Liver (tissue), 9 donors: Measurements from ENCODE around the gene NHS. TPM values are rescaled to one million over a fixed set of nuclear protein-coding genes. Genes with fewer than 3 reads are reported as not detected.

Experiments used
- DNase-seq: peaks from one replicate; pipeline ENCODE4 v3.0.0-alpha.2; 2017; ENCODE audit warnings: low spot score
- H3K27ac ChIP-seq, 2 donors: one replicate each; pipeline ENCODE4 v1.7.0; 2013; ENCODE audit warnings: inconsistent platforms in 2 of 2, low read length in 2 of 2, control low read depth in 1 of 2, low read depth in 1 of 2, mild to moderate bottlenecking in 1 of 2
- H3K27me3 ChIP-seq, 4 donors: one replicate each; pipeline versions ENCODE4 v1.6.1 to v1.7.0; 2013; ENCODE audit warnings: low read length in 3 of 4, inconsistent platforms in 1 of 4, mild to moderate bottlenecking in 1 of 4, moderate library complexity in 1 of 4; ENCODE audit not compliant: control insufficient read depth in 4 of 4, insufficient read depth in 4 of 4
- H3K36me3 ChIP-seq, 4 donors: one replicate each; pipeline versions ENCODE4 v1.6.1 to v1.7.0; 2013; ENCODE audit warnings: low read length in 3 of 4, mild to moderate bottlenecking in 3 of 4, low read depth in 1 of 4, moderate library complexity in 1 of 4; ENCODE audit not compliant: control insufficient read depth in 4 of 4, insufficient read depth in 3 of 4
- H3K4me1 ChIP-seq, 4 donors: one replicate each; pipeline versions ENCODE4 v1.6.1 to v1.7.0; 2013; ENCODE audit warnings: low read length in 3 of 4, mild to moderate bottlenecking in 3 of 4, moderate library complexity in 1 of 4; ENCODE audit not compliant: control insufficient read depth in 4 of 4, insufficient read depth in 4 of 4
- H3K4me3 ChIP-seq, 3 donors: one replicate each; pipeline versions ENCODE4 v1.6.1 to v1.7.0; 2013; ENCODE audit warnings: low read length in 3 of 3, control low read depth in 1 of 3, low read depth in 1 of 3, mild to moderate bottlenecking in 1 of 3
- H3K9ac ChIP-seq, 2 donors: one replicate each; pipeline ENCODE4 v1.7.0; 2013; ENCODE audit warnings: low read length in 2 of 2, mild to moderate bottlenecking in 2 of 2, moderate library complexity in 2 of 2, control low read depth in 1 of 2, low read depth in 1 of 2
- H3K9me3 ChIP-seq, 4 donors: one replicate each; pipeline versions ENCODE4 v1.6.1 to v1.7.0; 2013; ENCODE audit warnings: low read length in 3 of 4; ENCODE audit not compliant: control insufficient read depth in 4 of 4
- EGR1 ChIP-seq, 2 donors: IDR thresholded peaks; 2 replicates each; pipeline ENCODE4 v1.6.1; 2016 to 2018; ENCODE audit warnings: antibody characterized with exemption in 2 of 2, low read depth in 2 of 2
- FOXA1 ChIP-seq: IDR thresholded peaks from 2 replicates; pipeline ENCODE4 v1.6.1; 2016; ENCODE audit warnings: antibody characterized with exemption
- FOXA2 ChIP-seq: IDR thresholded peaks from 2 replicates; pipeline ENCODE4 v1.6.1; 2016; ENCODE audit warnings: antibody characterized with exemption
- GABPA ChIP-seq, 2 donors: IDR thresholded peaks in 1 of 2; conservative IDR thresholded peaks in 1 of 2; 2 replicates each; pipeline ENCODE4 v1.6.1; 2016; ENCODE audit warnings: antibody characterized with exemption in 2 of 2, mild to moderate bottlenecking in 1 of 2, moderate library complexity in 1 of 2
- HNF4A ChIP-seq, 2 donors: conservative IDR thresholded peaks; 2 replicates each; pipeline ENCODE4 v1.6.1; 2016; ENCODE audit warnings: antibody characterized with exemption in 2 of 2, mild to moderate bottlenecking in 2 of 2
- HNF4G ChIP-seq: IDR thresholded peaks from 2 replicates; pipeline ENCODE4 v1.6.1; 2016; ENCODE audit warnings: antibody characterized with exemption
- JUND ChIP-seq, 2 donors: IDR thresholded peaks; 2 replicates each; pipeline ENCODE4 v1.6.1; 2016; ENCODE audit warnings: antibody characterized with exemption in 2 of 2
- MAX ChIP-seq: IDR thresholded peaks from 2 replicates; pipeline ENCODE4 v1.6.1; 2016; ENCODE audit warnings: antibody characterized with exemption
- NR2F2 ChIP-seq: IDR thresholded peaks from 2 replicates; pipeline ENCODE4 v1.6.1; 2016; ENCODE audit warnings: antibody characterized with exemption
- REST ChIP-seq: IDR thresholded peaks from 2 replicates; pipeline ENCODE4 v1.6.1; 2016; ENCODE audit warnings: antibody characterized with exemption, mild to moderate bottlenecking
- RXRA ChIP-seq, 2 donors: IDR thresholded peaks; 2 replicates each; pipeline ENCODE4 v1.6.1; 2017 to 2018; ENCODE audit warnings: antibody characterized with exemption in 2 of 2, mild to moderate bottlenecking in 1 of 2
- SP1 ChIP-seq: IDR thresholded peaks from 2 replicates; pipeline ENCODE4 v1.6.1; 2018; ENCODE audit warnings: antibody characterized with exemption, mild to moderate bottlenecking
- TAF1 ChIP-seq: conservative IDR thresholded peaks from 2 replicates; pipeline ENCODE4 v1.6.1; 2016; ENCODE audit warnings: antibody characterized with exemption, mild to moderate bottlenecking
- YY1 ChIP-seq: IDR thresholded peaks from 2 replicates; pipeline ENCODE4 v1.6.1; 2016; ENCODE audit warnings: antibody characterized with exemption, mild to moderate bottlenecking
- ZBTB33 ChIP-seq: IDR thresholded peaks from 2 replicates; pipeline ENCODE4 v1.6.1; 2016; ENCODE audit warnings: antibody characterized with exemption
- WGBS: extraction: QIAGEN DNeasy Blood & Tissue Kit; methylation state at CpG from one replicate; pipeline ENCODE4 v1.1.7; 2013; 5-methylcytosine and 5-hydroxymethylcytosine counted together
- polyA plus RNA-seq, 2 donors: library from polyadenylated mRNA; stranded (reverse) in 1 of 2; unstranded in 1 of 2; fragments of 200-250 nt in 1 of 2; fragments of >200 nt in 1 of 2; fragmentation: Nextera tagmentation in 1 of 2; extraction: Ambion mirVana in 1 of 2; gene quantifications; one replicate each; pipeline versions ENCODE4 v1.2.1 to v1.2.3, GENCODE V29; 2013 to 2015
- total RNA-seq, 2 donors: library from RNA; depleted of rRNA; stranded (reverse); fragments of >200 nt; gene quantifications; one replicate each; pipeline ENCODE4 v1.2.3, GENCODE V29; 2014
- TF ChIP-seq, protein P1 (sequence below): IDR thresholded peaks from 2 replicates; pipeline ENCODE4 v1.6.1; 2016; ENCODE audit warnings: antibody characterized with exemption
- TF ChIP-seq, protein P2 (sequence below): fragments of 150-350 bp; IDR thresholded peaks from 2 replicates; pipeline ENCODE4 v1.5.1; 2017; ENCODE audit warnings: improper control_type of control experiment, low read depth, low read length; ENCODE audit not compliant: missing input control
- donor health status: healthy.
- donor health status: healthy.
- donor health status: healthy.
- donor health status: healthy.
- donor health status: healthy.

NHS gene
- total and polyA plus RNA-seq, 4 donors = 0.03 to 0.17 (median 0.10) TPM

- no peaks in the 10 kb centered on the region for H3K4me1 ChIP-seq
- peaks cover 0 to 3% (median 0%) of the 10 kb centered on the region in 4 donors for H3K27me3 ChIP-seq
- H3K4me3 ChIP-seq = no peak overlapping the region
- no peaks in the 10 kb centered on the region for H3K36me3 ChIP-seq
- H3K27ac ChIP-seq = no peak overlapping the region
- no peaks in the 10 kb centered on the region for H3K9me3 ChIP-seq
- no peak for TF ChIP-seq TAF1
- TF ChIP-seq NR2F2 = no peak
- no peak for TF ChIP-seq HNF4G
- TF ChIP-seq JUND (IDR thresholded peaks at IDR 0.05) = no peak
- TF ChIP-seq YY1 = no peak
- no peak for DNase-seq
- WGBS = 85% methylated on average over 6 of the region's 6 CpGs
- no peak overlapping the region for H3K9ac ChIP-seq
Observed at GRCh38 chrX:17719711-17720110, 344.7 kb downstream of the NHS start.

GRCh38 chrX:17721715-17722114 lies 346.7 kb downstream of the NHS start:
- DNase-seq = no peak
- 90% methylated on average over 4 of the region's 4 CpGs for WGBS
- Histone ChIP-seq H3K27ac (no peak overlapping the region), H3K9ac (no peak overlapping the region), H3K4me3 (no peak overlapping the region), H3K36me3 (no peaks in the 10 kb centered on the region), H3K9me3 (no peaks in the 10 kb centered on the region), H3K27me3 (peaks cover 0 to 3% (median 0%) of the 10 kb centered on the region in 4 donors), H3K4me1 (no peaks in the 10 kb centered on the region)
- TF ChIP-seq, protein P1, sequence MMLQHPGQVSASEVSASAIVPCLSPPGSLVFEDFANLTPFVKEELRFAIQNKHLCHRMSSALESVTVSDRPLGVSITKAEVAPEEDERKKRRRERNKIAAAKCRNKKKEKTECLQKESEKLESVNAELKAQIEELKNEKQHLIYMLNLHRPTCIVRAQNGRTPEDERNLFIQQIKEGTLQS = no peak
- TF ChIP-seq EGR1 (IDR thresholded peaks at IDR 0.05; ENCODE audit: low read depth in 2 of 2) (no peak), TAF1 (no peak), FOXA2 (no peak)

DNA sequence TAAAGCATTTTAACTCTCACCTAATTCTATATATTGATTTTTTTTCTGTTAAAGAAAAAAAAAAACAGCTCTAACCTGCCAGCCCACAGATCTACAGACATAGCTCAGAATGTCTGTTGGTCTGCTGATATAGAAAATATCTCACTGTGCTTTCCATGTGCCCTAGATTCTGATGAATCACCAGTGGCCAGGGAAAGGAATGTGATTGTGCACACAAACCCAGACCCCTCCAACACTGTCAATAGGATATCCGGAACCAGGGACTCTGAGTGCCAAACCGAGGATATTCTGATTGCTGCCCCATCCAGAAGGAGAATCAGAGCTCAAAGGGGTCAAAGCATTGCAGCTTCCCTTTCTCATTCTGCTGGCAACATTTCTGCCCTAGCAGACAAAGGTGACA lies 350.2 kb downstream of the NHS start:
- no peaks in the 10 kb centered on the region for H3K36me3 ChIP-seq
- DNase-seq = no peak
- no peak overlapping the region for H3K9ac ChIP-seq
- H3K27me3 ChIP-seq = no peaks in the 10 kb centered on the region
- no peaks in the 10 kb centered on the region for H3K9me3 ChIP-seq
- TF ChIP-seq FOXA1 (no peak), MAX (no peak), GABPA (IDR thresholded peaks at IDR 0.05 in 1 of 2, conservative IDR thresholded peaks at IDR 0.05 in 1 of 2) (no peak), ZBTB33 (no peak), SP1 (no peak), RXRA (IDR thresholded peaks at IDR 0.05) (no peak), TAF1 (no peak), HNF4A (conservative IDR thresholded peaks at IDR 0.05) (no peak), REST (no peak), YY1 (no peak), JUND (IDR thresholded peaks at IDR 0.05) (no peak)
- TF ChIP-seq, protein P2, sequence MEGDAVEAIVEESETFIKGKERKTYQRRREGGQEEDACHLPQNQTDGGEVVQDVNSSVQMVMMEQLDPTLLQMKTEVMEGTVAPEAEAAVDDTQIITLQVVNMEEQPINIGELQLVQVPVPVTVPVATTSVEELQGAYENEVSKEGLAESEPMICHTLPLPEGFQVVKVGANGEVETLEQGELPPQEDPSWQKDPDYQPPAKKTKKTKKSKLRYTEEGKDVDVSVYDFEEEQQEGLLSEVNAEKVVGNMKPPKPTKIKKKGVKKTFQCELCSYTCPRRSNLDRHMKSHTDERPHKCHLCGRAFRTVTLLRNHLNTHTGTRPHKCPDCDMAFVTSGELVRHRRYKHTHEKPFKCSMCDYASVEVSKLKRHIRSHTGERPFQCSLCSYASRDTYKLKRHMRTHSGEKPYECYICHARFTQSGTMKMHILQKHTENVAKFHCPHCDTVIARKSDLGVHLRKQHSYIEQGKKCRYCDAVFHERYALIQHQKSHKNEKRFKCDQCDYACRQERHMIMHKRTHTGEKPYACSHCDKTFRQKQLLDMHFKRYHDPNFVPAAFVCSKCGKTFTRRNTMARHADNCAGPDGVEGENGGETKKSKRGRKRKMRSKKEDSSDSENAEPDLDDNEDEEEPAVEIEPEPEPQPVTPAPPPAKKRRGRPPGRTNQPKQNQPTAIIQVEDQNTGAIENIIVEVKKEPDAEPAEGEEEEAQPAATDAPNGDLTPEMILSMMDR = no peak
- 86% methylated on average over 2 of the region's 2 CpGs for WGBS
- no peak overlapping the region for H3K27ac ChIP-seq
- H3K4me1 ChIP-seq = no peaks in the 10 kb centered on the region
- H3K4me3 ChIP-seq = no peak overlapping the region
